ENCODE data around the gene CMYA5. TPM values are rescaled to one million over a fixed set of nuclear protein-coding genes. Genes with fewer than 3 reads are reported as not detected.

Gene CMYA5
- total RNA-seq, 6 experiments from 2014 or later = 0.31 to 0.87 (median 0.43) TPM

GRCh38 chr5:79716839-79717238, 27.2 kb downstream of the CMYA5 start:
- Mint-ChIP-seq H3K4me1 (ENCODE audit: low read depth) (no peaks in the 10 kb centered on the region), H3K9me3 (peaks cover 19% of the 10 kb centered on the region), H3K27me3 (ENCODE audit: insufficient read depth) (no peaks in the 10 kb centered on the region; the same call in 1 of the 2 replicates), H3K36me3 (ENCODE audit: low read depth) (peaks cover 11% of the 10 kb centered on the region), H3K4me3 (no peak overlapping the region), H3K27ac (no peak overlapping the region)
- TF ChIP-seq CTCF (IDR thresholded peaks at IDR 0.05) = no peak
- DNase-seq = no peak

- Mint-ChIP-seq H3K4me3 (no peak overlapping the region), H3K27me3 (ENCODE audit: insufficient read depth) (no peaks in the 10 kb centered on the region), H3K9me3 (peaks cover 19% of the 10 kb centered on the region), H3K4me1 (ENCODE audit: low read depth) (no peaks in the 10 kb centered on the region), H3K27ac (no peak overlapping the region), H3K36me3 (ENCODE audit: low read depth) (peaks cover 11% of the 10 kb centered on the region)
- DNase-seq = no peak
- TF ChIP-seq CTCF (IDR thresholded peaks at IDR 0.05) = no peak
Observed at GRCh38 chr5:79720096-79720495, 30.5 kb downstream of the CMYA5 start.

- Mint-ChIP-seq H3K4me3 (no peak overlapping the region), H3K27ac (no peak overlapping the region), H3K9me3 (no peaks in the 10 kb centered on the region), H3K36me3 (ENCODE audit: low read depth) (no peaks in the 10 kb centered on the region), H3K27me3 (ENCODE audit: insufficient read depth) (peaks cover 3% of the 10 kb centered on the region), H3K4me1 (ENCODE audit: low read depth) (peaks cover 6% of the 10 kb centered on the region)
- TF ChIP-seq CTCF (IDR thresholded peaks at IDR 0.05) = no peak
- no peak for DNase-seq
Observed at GRCh38 chr5:79727451-79728355, 38.1 kb downstream of the CMYA5 start.

- no peaks in the 10 kb centered on the region for H3K36me3 Mint-ChIP-seq (ENCODE audit: low read depth)
- no peak overlapping the region for H3K27ac Mint-ChIP-seq
- TF ChIP-seq CTCF (IDR thresholded peaks at IDR 0.05) = no peak
- no peak for DNase-seq
- no peaks in the 10 kb centered on the region for H3K9me3 Mint-ChIP-seq
- H3K27me3 Mint-ChIP-seq (ENCODE audit: insufficient read depth) = peaks cover 3% of the 10 kb centered on the region
- H3K4me1 Mint-ChIP-seq (ENCODE audit: low read depth) = peaks cover 6% of the 10 kb centered on the region
- H3K4me3 Mint-ChIP-seq = no peak overlapping the region
Observed at GRCh38 chr5:79728396-79728795, 38.8 kb downstream of the CMYA5 start.

GRCh38 chr5:79729679-79730078, 40.0 kb downstream of the CMYA5 start:
- no peak for DNase-seq
- H3K4me3 Mint-ChIP-seq = no peak overlapping the region
- H3K27me3 Mint-ChIP-seq (ENCODE audit: insufficient read depth) = peaks cover 3% of the 10 kb centered on the region
- peaks cover 6% of the 10 kb centered on the region for H3K4me1 Mint-ChIP-seq (ENCODE audit: low read depth)
- no peak for TF ChIP-seq CTCF (IDR thresholded peaks at IDR 0.05)
- H3K36me3 Mint-ChIP-seq (ENCODE audit: low read depth) = no peaks in the 10 kb centered on the region
- H3K9me3 Mint-ChIP-seq = no peaks in the 10 kb centered on the region
- H3K27ac Mint-ChIP-seq = no peak overlapping the region

Data from HFFc6 (cell line).